HG02973 (cell line): Measurements from ENCODE around the gene STXBP3.
"Not testable (repeated sequence)": the region's sequence is repeated elsewhere in the genome, so short reads cannot be mapped to it uniquely, and the experiment has no call there.

Source experiments
- ATAC-seq: cut with Tn5 transposase; IDR thresholded peaks from one replicate; pipeline ENCODE4 v1.9.1; 2021; ENCODE audit warnings: moderate library complexity; ENCODE audit not compliant: unreplicated experiment

The STXBP3 gene

DNA sequence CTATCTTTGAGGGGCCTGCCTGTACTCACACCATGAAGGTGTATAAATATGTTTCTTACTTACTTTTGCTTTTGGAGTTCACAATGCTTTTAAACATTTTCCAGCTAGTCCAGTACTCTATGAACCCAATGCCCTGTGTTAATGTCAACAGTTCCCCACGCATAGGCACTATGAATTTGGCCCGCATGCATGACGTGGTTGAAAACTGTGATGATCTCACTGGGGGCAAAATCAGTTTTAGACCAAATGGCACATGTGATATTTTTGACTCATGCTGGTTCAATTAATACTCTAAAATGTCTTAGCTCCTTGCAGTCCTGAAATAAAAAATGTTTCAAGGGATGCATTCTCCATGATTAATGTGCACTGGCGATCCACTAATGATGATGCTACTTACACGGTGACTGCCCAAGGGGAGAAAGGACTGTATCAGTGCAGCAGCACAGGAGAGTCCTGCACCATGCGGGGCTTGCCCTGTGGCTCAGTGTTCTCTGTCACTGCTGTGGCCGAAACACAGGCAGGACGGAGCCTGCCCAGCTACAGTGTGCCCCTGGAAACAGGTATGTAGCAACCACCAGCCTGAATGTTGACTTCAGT is 18.0 kb upstream of the STXBP3 start:
- ATAC-seq = no peak

DNA sequence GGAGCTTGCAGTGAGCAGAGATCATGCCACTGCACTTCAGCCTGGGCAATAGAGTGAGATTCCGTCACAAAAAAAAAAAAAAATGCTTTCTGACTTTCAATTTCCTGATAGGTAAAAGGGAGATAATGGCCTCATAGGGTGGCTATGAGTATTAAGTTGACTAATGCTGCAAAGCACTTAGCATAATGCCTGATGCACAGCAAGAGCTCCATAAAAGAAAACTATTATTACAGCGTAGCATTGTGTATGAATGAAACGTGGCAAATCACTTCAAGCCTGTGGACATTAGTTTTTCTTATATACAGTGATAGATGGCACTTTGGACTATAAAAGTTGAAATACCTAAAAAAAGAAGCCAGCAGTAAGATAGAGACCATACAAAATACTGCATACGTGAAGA is 17.0 kb upstream of the STXBP3 start:
- ATAC-seq = no peak

DNA sequence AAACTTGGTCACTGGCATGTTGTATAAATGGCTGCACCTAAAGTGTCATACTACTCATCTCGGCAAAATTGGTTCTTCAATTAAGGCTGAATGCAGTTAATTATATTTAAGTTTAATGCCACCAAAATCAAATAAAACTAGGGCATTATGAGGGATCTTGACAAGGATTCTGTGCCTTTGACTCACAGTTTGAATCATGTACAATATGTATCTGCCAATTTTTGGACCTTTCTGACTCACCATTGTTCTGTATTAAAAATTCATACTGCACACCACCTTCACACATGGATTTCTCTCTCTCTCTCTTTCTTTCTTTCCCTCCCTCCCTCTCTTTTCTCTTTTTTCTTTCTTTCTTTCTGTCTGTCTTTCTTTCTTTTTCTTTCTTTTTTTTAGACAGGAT is 14.1 kb upstream of the STXBP3 start:
- no peak for ATAC-seq

DNA sequence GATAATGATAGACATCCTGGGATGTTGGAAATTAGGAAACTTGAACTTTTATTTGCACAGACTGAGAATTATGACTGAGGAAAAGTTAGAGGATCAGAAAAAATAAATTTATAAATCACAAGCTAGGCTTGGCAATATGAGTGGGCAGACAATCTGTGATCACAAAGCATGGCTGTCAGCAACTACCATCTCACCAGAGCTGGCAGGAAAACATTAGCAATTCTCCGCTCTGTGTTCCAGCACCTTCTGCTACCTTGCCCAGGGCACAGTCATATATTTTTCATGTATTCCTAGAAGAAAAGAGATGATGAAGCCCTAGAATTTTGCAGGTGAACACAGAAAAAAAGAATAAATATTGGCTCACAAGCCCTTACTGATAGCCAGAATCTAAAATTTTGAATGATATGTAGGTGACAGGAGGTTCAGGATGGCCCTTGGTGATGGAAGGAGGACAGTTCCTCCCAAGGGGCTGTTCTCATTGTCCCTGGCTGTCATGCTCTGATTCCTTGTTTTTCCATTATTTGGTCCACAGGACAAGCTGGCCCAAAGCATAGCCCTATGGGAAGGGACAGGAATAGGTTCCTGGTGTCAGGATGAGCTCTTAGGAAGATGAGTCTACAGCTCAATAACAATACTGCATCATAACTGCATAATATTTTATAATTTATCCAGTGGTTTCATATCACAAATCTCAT is 12.2 kb upstream of the STXBP3 start:
- no peak for ATAC-seq

DNA sequence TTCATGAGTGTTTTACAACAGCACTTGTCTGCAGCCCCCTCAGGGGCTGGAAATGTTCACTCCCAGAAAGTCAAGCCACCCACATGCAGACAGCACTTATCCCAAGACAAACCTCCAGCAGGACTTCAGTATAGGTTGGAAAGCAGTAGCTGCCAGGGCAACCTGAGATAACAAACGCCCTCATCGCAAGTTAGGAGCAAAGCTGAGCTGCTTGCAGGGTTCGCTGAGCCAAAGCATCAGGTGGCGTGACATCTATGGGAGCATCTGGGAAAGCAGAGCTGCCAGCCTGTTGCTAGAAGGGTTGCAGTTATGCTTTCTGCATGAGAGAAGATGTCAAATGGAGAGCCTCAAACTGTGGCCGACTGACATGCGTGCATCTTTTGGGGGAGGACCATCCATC is 4.2 kb upstream of the STXBP3 start:
- ATAC-seq = no peak

DNA sequence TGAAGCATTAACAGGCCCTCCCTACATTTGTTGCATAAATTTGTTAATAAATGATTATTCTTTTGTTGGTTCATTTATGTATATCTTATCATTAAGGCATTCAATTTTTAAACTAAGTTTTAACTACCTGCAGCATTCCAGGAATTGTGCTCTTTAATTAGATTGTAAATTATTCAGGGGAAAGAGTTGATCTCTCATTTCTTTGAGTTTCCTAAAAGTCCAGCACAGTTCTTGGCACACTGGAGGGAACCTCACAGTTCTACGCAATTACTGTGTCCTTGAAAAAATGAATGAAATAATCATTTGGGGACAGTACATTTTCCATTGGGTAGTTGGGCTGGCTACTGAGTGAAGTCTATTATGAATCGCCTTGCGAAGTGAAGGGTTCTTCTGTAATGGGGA is 493 bp upstream of the STXBP3 start:
- no peak for ATAC-seq

DNA sequence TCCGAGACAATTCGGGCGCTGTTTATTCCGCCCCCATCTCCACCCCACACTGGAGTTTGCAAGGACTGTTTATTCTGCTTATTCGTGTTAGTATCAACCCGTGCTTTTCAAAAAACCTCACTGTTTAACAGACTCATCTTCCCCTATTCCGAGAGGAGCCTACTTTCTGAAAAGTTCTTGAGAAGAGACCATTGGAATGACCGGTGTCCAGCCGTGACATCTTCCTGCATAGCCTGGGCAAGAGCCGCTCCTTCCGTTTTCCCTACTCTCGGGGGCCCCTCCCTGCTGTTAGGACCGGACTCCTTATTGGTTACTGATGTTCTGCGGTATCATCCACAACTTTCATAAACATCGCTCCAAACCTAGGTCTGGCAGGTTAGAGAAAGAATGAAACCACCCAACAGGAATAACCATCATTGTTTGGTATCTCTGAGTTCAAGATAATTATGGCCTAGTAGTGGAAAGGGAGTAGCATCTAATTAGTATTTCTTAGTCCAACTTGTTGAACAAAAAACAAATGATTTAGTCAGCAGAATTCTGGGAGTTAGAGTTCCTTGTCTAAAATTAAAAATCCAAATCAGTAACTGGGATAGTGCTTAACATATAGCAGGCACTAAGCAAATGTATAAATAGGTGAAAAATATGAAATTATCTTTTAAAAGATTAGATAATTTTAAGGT is 837 bp downstream of the STXBP3 start:
- ATAC-seq = peak; percentile 28

DNA sequence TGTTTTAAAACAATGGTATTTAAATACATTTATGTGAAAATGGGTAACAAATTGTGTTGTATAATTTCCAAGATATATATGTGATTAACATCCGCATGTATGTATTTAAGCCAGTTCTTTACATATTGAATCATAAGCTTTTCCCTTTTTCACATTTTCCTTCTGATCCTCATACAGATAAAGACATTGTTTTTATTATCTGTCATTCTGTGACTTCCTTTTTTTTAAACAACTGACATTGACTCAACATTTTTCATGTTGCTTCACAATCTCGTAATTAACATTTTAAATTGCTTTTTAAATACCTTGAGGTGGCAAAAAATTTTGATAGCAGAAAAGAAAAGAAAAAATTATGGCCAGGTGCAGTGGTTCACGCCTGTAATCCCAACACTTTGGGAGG is 1.4 kb downstream of the STXBP3 start:
- no peak for ATAC-seq

DNA sequence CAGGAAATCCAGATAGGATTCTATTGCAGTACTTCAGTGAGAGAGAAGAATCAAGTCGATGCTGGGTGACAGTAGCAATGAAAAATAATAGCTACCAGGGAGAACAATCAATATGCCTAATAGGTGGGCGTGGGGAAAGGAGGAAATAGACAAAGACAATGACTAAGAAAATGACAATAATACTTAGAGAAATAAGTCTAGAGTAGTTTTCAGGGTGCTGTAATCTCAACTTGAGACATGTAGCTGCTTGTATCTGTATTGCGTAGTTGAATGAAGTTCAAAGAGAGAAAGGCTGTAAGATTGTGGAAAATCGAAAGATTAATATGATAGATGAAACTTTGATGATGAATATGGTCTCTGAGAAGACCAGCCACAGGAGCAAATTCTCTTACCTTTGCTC is 2.6 kb downstream of the STXBP3 start:
- ATAC-seq = no peak

DNA sequence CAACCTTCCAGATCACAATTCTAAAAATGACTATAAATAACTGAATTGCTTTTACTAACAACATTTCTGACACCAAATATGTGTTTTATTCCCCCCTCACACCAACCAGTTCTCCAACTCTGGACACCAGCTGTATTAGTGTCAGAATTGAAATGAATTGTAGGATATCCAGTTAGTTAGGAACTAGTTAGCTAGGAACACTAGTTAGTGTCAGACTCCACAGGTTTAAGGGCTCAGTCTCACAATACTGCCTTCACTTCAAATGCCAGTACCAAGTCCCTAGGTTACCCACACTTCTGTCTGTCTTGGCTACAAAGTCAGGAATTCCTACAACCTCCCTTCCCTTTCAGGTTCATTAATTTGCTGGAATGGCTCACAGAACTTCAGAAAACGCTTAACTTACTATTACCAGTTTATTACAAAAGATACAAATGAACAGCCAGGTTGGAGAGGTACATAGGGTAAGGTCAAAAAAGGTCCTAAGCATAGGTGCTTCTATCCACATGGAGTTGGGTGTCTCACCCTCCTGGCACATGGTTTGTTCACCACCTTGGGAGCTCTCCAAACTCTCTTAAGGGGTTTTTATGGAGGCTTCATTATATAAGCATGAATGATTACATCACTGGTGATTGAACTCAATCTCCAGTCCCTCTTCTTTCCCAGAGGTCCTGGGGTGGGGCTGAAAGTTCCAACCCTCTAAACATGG is 4.2 kb downstream of the STXBP3 start:
- no peak for ATAC-seq

DNA sequence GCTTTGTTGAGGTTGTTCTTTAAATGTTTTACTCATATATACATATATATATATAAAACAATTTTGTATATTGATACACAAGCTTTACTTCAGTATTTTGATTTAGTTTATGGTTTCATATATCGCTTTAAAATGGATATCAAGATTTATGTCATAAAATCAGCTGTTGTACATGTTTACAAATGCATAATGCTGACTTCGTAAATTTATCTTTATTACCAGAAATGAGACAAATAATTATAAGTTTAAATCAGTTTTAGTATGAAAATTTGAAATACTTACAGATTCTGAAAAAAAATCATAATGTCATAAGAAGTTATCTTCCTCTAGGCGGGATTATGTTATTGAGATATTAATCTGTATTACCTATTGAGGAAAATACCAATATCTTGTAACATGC is 6.9 kb downstream of the STXBP3 start:
- no peak for ATAC-seq

DNA sequence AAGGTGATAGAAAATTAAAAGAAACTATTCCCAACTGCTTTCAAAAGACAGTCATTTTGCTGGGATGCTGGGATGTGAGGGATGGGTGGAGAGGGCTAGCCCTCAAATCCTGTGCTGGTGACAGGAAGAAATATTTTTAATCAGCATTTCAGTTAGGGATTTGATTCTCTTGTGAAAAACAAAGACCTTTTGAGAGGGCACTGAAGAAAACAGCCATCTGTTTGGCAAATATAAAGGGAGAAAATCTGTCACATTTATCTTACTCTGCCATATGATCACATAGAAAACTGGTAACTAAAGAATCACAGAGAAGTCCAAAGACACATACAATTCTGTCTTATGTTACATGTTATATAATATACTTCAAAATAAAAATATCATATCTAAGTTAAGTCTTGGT is 12.3 kb downstream of the STXBP3 start:
- no peak for ATAC-seq

DNA sequence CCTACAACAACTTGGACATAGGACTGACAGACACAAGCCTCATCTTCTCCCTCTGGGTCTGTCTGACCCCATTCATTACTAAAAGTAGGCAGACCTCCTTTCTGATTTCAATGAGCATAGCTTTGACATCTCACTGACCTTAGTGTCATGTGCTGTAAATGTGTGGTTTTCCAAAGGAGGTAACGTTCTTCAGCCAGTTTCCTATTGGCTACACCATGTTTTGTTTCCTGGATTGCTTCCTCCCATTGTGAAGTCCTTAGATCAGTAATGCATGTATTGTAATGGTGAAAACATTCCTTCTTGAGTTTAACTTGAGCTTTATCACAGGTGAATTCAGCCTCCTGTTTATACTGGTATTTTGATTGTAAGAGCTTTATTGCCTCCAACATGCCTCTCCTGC is 20.6 kb downstream of the STXBP3 start:
- no peak for ATAC-seq

DNA sequence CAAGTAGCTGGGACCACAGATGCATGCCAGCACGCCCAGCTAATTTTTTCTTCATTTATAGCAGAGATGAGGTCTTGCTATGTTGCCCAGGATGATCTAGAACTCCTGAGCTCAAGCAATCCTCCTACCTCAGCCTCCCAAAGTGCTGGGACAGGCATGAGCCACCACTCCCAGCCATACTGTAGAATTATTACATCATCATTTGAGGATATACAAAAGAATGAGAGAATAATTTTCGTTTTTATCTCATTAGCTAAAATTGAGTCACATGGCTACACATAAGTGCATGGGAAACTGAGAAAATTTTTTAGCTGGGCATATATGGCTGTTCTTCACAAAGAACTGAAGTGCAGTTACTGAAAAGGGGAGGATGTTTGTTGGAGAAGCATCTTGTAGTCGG is 21.2 kb downstream of the STXBP3 start:
- no peak for ATAC-seq

DNA sequence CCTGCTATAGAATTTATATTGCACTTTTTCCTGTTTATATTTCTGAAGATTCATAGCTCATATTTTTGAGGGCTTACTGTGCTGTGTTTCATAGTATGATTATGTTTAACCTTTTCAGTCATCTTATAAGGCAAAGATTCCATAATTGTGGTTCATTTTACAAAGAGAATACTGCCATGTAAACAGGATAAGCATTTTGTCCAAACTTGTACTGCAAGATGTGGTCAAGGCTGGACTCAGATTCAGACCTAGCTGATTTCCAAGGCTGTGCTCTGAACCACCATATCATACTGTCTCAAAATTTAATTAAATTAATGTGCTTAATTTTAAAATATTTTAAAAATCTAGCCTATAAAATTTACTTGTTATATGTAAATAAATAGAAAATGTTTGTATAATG is 31.4 kb downstream of the STXBP3 start:
- no peak for ATAC-seq

DNA sequence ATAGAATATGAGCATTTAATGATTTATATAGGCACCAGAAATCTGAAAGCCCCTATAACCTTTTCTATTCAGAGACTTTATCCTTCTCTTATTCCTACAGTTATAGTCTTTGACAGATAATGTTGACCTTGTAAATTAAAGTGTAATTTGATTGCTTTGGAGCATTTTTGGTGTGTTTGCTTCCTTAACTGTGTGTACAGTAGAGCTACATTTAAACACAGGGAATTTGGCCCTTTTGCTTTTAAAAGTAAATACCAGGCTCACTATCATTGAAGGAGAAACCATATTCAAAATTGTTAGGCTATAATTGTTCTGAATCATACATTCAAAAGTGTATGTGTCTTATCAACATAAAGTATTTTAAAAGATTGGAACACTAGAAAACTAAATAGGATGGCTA is 33.0 kb downstream of the STXBP3 start:
- no peak for ATAC-seq

DNA sequence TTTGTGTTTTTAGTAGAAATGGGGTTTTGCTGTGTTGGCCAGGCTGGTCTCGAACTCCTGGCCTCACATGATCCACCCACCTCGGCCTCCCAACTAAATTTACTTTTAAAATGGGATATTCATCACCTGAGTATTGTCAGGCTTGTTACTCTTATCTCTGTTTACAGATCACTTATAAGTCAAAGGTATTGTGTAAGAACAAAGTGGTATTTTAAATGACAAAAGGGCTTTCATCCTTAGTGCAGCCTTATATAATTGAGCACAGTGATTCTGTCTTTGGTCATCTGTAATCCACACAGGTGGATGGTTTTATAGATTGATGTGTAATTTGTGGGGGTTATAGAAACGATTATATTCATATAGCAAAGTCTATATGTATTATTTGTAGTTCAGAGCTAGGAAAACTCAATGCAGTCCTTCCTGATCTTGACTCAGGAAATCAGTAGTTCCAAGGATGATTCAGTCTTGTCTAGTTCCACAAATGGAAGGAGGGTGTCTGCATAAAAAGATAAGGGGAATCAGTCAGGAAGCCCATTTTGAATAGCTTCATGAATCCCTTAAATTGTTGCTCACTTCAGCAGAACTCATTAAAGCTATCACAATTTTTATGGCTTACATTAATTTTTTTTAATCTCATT is 34.6 kb downstream of the STXBP3 start:
- no peak for ATAC-seq

DNA sequence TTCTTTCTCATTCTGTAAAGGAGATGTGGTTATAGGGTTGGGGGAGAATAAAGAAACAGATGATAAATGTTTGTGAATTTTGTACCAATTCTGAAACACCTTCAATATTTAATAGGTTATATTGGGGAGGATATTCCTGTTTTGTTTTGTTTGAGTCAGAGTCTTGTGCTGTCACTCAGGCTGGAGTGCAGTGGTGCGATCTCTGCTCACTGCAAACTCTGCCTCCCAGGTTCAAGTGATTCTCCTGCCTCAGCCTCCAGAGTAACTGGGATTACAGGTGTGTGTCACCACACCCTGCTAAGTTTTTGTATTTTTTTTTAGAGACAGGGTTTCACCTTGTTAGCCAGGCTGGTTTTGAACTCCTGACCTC is 35.1 kb downstream of the STXBP3 start:
- not testable (repeated sequence) for ATAC-seq

DNA sequence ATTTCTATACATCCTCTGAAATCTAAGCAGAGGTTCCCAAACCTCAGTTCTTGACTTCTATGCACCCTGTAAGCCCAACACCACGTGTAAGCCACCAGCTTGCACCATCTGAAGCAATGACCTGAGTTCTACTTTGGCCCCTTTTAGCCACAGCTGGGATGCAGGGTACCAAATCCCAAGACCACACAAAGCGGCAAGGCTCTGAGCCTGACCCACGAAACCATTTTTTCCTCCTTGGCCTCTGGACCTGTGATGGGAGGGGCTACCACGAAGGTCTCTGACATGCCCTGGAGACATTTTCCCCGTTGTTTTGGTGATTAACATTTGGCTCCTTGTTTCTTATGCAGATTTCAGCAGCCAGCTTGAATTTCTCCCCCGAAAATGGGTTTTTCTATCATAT is 38.8 kb downstream of the STXBP3 start:
- ATAC-seq = no peak

DNA sequence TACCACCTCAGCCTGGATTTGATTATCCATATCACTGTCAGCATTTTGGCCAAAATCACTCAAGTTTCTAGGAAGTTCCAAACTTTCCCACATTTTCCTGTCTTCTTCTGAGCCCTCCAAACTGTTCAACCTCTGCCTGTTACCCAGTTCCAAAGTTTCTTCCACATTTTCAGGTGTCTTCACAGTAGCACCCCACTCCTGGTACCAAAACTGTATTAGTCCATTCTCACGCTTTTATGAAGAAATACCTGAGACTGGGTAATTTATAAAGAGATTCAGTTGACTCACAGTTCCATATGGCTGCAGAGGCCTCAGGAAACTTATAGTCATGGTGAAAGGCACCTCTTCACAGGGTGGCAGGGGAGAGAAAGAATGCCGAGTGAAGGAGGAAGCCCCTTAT is 39.4 kb downstream of the STXBP3 start:
- ATAC-seq = no peak

DNA sequence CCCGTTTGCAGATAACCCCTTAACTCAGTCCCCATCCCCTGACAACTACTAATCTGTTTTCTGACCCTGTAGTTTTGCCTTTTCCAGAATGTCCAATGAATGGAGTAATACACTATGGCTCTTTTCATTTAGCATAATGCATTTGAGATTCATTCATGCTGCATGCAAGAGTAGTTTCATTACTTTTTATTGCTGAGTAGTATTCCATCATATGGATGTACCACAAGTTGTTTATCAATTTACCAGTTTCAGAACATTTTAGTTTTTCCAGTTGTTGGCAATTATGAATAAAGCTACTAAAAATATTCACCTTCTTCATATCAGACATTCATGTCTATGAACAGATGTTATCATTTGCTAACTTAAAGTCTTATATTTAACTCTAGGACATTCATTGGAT is 45.3 kb downstream of the STXBP3 start:
- ATAC-seq = no peak

DNA sequence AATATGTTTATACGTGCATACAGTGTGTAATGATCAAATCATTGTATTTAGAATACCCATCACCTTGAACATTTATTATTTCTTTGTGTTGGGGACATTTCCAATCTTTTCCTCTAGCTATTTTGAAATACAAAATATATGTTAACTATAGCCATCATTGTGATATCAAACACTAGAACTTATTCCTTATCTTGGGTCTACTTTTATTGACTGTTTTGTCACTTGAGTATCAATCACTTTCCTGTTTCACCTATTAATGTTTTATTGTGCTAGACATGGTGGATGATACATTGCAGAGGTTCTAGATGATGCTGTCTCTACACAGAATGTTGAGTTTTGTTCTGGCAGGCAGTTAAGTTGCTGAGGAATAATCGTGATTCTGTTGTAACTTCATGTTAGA is 45.9 kb downstream of the STXBP3 start:
- no peak for ATAC-seq
